DMS114 treated with DMSO at 0.1 percent for 48 hours (cell line): ENCODE results near the gene GCN1.

Experiments used
- DNase-seq: peaks from one replicate; lab custom pipeline; 2025; ENCODE audit not compliant: unreplicated experiment; lab: John Stamatoyannopoulos, UW

GCN1 gene

DNA sequence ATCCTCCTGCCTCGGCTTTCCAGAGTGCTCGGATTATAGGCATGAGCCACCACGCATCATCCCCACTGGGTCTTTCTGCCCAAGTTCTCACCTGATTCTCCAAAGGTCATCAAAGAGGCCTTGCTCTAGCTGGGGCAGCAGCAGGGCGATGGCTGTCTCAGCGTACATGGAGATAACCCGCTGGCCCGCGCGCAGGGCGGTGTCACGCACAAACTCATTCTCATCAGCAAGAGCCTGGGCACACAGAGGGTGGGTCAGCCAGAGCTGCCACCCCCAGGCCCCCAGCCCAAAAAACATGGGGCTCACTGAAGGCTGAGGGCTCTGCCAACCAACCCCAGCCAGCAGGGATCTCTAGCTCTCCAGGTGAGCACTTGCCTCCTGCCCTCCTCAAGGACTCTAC, 50.3 kb downstream of the GCN1 start:
- no peak for DNase-seq

DNA sequence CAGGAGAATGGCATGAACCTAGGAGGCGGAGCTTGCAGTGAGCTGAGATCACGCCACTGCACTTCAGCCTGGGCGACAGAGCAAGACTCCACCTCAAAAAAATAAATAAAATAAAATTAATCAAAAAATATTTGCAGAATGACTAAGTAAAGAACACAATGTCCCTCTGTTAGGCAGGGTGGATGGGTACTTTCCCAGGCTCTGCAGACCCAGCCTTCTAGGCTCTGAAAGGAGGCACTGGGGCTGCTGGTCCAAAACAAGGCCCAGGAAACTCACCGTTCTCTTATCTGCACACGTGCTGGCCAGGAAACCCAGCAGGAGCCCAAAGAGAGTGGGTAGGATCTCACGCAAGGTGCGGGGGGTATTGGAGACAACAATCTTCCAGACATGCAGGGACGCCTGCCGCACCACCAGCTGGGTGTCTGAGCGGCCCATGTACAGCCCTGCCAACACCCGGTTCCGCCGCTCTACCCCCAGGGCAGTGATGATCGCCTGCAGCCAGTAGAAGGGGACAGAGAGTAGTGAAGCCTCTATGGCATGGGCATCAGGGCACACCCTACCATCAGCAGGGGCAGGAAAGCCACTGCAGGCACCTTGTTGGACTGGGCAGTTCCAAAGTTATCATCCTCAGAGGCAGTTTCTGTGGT, 52.2 kb downstream of the GCN1 start:
- no peak for DNase-seq

DNA sequence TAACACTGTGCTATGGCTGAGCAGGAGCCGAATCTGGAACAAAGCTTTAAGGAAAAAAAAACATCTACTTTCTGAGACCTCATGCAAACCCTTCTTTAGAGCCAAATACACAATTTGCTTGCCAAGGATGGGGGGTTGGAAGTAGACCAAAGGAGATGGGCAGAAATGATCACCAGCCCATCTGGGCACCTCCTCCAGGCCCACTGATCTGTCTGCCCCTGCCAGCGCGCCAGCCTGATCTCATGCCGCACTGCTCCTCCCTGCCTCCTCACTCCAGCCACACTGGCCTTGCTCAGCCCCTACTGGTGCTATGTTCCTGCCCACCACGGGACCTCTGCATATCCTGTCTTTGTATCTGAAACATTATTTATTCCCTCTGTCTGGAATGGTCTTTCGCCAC, 53.2 kb downstream of the GCN1 start:
- no peak for DNase-seq

DNA sequence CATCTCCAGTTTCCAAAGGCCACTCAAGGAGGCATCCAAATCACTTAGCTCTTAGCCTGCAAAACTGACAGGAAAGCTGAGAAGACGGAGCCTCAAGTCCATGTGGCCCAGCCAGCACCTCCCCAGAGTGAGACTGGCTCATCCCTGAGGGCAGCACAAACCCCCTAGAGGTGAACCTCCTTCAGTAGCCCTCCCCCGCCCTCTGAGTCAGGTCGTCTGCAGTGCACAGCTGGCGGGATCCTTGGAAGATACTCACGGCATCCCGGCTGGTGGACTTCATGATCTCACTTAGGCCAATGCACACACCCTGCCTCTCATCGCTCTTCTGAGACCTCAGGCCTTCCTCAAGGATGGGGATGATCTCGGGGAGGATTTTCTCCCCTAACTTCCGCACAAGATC, 53.9 kb downstream of the GCN1 start:
- DNase-seq = no peak

DNA sequence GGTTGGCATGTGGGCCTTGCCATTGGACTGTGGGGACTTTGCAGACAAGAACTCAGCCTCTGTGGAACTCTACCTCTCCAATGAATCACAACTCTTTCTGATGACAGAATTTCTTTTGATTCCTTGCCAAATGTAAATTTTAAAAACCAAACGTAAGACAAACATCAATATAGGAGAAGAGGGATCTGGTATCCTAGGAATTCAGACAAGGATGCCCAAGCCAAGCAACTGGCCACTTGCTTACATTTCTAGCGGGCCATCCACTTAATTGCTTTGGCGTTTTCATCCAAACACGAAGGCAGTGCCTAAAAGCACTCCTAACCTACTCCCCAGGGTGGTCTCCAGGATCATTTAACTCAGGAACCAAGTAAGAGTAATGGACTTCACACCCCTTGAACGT, 54.6 kb downstream of the GCN1 start:
- DNase-seq = no peak

DNA sequence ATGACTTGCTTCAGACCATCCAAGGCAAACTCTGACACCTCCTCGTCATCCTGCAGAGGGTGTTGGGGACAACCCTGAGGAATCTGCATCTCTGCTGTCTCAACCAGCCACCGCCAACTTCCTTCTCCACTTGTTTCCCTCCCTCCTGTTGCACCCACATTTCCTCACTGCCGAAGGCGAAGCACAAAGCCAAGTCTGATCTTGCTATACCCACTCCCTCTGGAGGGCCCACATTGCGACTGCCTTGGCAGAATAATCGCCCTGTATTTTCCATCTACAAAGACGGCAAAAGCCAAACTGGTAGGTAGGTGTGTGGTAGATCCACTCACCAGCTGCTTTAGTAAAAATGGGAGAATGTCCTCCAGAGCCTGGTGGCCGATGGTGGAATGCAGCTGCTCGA, 56.1 kb downstream of the GCN1 start:
- no peak for DNase-seq

DNA sequence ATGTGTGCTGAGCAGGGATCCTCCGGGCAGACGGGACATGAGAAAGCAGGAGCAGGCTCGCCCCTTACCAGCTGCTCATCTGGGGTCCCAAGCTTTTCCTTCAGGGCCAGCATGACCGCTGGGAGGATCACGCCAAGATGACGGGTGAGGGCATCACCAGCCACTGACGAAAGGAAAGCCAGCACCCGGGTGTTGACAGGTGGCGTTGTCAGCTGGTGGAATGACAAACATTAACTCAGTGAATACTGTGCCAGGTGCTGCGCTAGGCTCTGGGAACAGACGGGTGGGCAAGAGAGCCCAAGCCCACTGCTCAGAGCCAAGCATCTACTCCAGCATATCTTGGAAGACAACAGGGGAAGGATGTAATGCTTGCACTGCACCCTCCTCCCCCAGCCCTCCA, 56.7 kb downstream of the GCN1 start:
- no peak for DNase-seq

DNA sequence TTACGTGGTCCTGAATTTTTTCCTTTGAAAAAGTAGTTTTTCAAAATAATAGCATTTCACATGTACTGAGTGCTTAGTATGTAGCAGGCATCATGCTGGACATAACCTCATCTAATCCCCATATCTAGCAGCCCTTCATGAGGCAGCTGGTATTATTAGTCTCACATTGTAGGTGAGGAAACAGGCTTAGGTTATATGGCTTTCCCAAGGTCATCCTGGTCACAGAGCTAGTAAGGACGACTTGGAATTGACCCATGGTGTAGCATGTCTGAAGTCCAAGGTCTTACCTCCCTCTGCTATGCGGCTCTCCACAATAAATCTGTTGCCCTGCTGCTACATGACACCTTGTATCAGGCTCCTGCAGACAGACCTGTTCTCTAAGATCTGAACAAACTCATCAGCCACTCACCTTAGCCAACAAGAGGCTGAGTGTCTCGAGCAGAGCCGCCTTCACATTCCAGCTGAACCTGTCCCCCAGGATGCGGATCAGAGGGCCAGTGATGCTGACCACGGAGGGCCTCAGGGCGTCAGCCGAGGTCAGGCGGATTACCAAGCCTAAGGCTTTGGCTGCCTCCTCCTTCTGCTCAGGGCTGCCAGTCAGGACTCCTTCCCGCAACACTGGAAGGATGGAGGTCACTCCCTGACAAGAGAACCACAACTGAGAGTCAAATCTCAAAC, 58.3 kb downstream of the GCN1 start:
- DNase-seq = no peak

DNA sequence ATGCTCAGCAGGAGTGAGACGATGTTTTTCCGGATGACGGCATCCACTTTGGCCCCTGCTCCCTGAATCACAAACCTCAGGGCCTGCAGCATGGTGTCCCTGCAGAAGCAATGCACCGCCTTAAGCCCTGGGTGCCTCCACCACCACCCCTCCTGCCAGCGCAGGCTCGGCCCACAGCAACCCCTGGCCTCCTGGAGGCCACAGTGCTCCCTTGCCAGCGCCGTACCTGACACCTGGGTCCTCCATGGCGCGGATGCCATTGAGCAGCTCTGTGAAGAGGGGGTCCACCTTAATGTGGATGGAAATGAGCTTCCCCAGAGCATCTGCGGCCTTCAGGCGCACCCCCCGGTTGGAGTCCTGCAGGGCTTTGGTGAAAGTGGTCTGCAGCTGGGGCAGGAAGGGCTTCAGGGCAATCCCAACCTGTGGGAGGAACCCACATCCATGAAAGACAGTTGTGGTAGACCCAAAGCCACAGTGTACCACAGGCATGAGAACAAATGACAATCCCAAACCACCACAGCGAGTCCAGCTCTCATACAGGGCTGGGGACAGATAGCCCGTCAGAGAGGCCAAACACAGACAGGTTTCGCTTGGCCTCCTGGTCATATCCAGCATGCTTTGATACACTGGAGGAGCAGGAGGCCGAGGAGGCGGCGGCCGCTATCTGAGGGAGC, 60.1 kb downstream of the GCN1 start:
- DNase-seq = no peak

DNA sequence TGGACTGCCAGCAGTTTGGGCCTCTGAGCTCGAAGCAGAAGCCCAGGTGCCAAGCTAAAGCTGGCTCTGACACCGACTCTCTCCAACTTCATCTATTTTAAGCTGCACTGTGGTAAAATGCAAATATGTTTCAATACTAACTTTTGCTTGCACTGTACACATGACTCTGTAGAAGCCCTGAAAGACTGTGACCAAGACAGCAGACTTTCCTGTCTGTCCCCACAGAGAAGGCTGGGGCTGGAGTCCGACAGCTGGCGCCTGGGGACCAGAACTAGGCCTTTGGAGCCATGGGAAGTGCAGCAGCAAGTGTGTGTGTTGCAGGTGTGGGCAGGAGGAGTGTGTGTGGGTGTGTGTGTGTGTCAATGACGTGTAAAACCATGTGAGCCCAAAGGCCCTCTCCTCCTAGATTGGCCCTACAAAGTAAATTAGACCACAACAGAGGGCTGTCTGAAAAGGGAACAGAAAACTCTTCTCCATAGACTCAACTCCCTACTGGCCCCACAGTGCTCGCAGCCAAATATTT, 61.6 kb downstream of the GCN1 start:
- no peak for DNase-seq

DNA sequence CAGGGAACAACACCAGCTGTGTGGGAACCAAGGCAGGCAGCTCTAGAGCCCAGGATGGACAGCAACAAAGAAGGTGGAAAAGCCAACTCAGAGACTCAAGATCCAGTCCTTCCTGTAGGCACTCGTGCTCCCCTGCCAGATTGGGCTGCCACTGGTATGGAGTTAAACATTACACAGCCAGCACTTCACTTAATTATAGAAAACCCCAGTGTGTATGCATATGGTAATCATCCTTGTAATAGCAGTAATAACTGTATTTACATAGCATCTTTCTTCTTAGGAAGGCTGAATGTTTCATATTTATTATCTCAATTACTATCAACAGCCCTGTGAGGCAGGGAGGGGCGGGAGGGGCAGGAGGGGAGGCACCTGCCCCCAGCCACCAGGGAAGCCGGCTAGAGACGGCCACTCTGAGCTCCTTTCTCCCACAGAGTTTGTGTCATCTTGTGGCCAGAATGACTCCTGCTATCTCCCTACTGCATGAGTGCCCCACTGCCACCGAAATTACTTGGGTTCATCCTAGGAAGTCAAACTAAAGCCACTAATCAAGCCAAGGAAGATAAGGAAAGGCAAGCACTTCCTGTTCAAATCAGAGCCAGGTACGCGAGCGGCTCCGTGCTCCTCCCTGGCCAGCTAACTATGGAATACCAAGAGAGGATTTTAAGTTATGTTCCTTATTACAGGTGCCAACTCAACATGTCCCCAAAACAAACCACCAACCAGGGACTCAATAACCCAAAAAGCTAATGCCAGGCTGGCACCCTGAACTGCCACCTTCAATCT, 62.3 kb downstream of the GCN1 start:
- DNase-seq = no peak

DNA sequence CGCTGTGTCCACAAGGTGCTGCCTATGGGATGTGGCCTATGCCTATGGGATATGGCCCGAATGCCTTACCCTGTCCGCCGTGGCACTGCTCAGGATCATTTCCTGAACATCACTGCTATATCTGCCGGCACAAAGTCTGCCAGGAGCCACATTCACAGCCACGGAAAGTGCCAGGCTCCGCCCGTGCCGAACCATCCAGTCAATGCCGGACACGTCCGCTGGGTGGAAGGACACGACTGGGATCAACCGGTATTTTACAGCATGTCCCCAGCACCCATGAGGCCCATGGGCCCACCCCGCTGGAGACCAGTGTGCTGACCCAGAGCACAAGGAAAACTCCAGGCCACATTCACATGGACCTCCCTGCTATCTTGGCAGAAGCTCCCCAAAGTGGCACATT, 63.4 kb downstream of the GCN1 start:
- no peak for DNase-seq

DNA sequence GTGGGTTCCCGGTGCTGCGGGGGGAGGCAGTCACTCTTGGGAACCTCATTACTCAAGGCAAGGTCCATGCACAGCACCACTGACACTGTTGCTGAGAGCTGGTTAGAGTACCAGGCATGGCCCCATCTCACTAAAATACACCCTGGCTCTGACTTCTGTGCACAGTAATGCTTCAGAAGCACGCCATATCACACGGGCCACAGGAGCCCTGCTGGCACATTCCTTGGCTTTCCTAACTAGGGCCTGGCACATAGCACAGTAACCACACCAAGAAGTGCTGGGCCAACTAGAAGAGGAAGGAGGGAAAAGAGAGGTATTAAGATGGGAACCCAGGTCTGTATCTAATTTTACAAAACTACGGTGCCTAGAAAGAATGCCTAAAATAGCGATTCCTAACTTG, 64.5 kb downstream of the GCN1 start:
- no peak for DNase-seq

DNA sequence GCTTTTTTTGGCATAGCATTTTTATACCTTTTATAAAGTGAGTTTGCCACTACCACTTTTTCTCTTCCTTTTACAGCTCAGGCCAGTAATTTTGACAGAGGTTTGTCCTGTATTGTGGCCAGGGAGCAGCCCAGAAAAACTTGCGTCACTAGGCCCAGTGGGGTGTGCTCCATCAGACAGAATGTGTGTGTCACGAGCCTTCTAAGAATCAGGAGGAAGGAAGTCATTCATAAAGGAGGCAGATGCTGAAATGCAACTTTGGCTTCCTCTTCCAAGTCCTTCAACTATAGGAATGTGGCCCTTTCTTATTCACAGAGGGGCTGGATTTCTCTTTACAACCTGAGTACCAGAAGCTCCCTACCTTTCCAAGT, 67.9 kb downstream of the GCN1 start:
- no peak for DNase-seq

DNA sequence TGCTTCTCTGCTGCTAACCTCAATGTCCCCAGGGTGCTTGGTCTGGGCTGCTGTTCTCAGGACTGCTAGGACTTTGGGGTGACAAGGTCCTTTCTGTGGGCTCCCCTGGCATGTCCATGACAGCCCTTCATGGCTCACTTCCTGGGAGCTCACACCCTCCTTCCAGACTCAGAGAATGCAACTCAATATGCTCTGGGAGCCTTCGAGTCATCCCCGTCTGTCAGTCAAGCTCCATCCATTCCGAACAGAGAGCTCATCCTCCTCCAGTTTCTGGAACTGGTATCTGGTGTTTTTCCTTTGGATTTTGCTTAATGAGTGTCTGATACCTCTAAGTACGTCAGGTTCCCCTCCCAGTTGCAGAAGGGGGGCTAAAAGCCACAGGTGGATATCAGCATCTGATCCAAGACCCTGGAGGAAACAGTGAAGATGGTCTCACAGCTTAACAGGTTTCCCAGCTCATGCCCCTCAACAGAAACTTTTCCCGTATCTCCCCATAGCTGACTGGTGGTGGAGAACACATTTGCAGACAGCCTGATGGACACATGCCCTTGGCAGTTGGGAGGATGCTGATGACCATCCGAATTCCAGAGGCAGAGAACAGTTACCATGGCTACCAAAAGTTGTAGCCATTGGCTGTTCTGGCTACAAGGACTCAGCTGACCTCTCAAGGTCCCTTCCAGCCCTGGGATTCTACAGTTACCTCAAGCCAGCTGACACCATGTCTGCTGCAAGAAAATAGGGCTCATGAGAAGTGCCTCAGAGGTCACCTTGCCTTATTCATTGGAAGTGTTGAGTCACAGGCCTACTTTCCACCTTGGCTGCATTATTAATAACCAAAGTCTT, 68.5 kb downstream of the GCN1 start:
- DNase-seq = no peak

DNA sequence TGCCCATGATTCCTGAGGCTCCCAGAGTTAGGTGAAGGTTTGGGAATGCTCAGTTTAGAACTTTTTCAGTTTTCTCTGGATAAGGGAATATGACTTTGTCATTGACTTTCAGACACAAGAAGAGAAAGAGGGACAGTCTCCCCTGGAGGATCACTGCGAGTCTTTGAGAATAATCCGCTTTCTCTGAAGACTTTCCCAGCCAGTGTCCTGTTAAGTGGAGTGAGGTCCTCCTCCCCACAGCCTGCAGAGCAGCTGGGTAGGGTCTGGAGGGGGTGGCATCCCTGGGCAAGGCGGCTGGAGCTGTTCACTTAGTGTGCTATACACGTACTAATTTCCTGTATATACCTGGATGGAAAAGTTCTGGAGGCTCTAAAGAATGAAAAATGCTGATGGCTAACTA, 69.5 kb downstream of the GCN1 start:
- DNase-seq = no peak

DNA sequence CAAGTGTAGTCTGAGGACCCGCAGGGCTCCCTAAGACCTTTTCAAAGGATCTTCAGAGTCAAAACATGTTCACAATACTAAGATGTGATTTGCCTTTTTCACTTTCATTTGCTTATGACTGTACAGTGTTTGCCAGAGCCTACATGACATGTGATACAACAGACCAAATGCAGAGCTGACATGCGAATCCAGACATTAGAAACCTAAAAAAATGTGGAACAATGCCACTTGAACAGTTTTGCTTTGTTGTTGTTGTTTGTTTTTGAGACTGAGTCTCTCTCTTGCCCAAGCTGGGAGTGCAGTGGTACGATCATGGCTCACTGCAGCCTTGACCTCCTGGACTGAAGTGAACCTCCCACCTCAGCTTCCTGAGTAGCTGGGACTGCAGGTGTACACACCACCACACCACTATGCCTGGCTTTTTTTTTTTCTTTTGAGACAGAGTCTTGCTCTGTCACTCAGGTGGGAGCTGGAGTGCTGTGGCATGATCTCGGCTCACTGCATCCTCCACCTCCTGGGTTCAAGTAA, 72.7 kb downstream of the GCN1 start:
- DNase-seq = no peak

DNA sequence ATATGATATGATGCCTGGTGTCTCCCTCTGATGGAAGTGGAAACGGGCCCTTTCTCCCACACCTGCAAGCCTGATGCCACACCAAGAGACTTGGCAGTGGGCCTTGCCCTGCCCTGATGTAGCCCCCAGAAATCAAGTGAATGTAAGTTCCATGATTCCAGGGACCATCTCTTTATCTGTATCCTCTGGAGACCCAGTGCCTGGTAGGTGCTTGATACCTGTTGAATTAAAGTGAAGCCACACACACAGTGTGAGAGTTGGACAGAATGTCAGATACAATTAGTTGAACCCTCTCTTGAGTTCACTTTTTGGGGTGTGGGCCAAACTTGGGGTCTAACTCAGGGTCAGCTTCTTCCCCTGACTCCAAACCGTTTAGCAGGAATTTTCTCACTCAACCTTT, 73.2 kb downstream of the GCN1 start:
- DNase-seq = no peak

DNA sequence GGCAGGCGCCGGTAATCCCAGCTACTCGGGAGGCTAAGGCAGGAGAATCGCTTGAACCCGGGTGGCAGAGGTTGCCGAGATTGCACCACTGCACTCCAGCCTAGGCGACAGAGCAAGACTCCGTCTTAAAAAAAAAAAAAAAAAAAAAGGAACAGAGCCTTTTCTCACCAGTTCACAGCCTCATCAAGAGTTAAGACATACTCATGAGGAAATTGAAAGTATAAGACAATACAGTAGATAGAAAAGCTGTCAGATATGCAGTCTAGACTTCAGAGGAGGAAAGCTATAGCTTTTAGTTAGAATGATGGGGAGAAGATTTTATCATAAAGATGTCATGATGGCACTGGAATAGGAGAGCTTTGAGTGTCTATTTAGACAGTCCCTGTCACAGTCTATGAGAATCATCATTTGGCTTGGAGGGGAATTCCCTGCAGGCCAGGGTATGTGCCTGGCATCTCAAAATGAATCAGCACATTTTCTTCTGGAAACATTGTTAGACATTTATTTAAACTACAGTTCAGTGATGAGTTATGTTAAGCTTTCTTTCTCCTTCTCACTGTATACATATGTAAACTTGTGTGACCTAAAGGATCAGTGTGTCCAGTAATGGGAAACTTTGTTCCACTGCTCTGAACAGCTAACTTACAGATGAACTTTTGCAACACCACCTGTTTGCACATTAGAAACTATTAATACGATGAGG, 75.1 kb downstream of the GCN1 start:
- no peak for DNase-seq
